SU-DHL-6 (cell line): ENCODE measurements around the gene MCHR1.

ENCODE experiments used
- H2AFZ ChIP-seq: fragments of 200-600 bp; sonication (generic); 2 replicates; pipeline ENCODE4 v1.6.1; 2014; ENCODE audit warnings: low read depth, mild to moderate bottlenecking, moderate library complexity, mixed read lengths, antibody characterized with exemption, low read length; ENCODE audit not compliant: severe bottlenecking
- H3F3A ChIP-seq: fragments of 200-600 bp; shearing (Covaris generic); 2 replicates; pipeline ENCODE4 v1.6.0; 2016; ENCODE audit warnings: antibody characterized with exemption, mild to moderate bottlenecking; ENCODE audit not compliant: insufficient read depth
- H3K27ac ChIP-seq: fragments of 200-600 bp; sonication (generic); 2 replicates; pipeline ENCODE4 v1.5.1; 2016; ENCODE audit warnings: low read depth, mild to moderate bottlenecking, low read length, moderate library complexity, mixed read lengths
- H3K27me3 ChIP-seq: fragments of 200-600 bp; sonication (generic), shearing (Covaris generic); 2 replicates; pipeline ENCODE4 v1.6.0; 2014; ENCODE audit warnings: mild to moderate bottlenecking, low read length
- H3K36me3 ChIP-seq: fragments of 200-600 bp; sonication (generic); 2 replicates; pipeline ENCODE4 v1.6.1; 2014; ENCODE audit warnings: mild to moderate bottlenecking, low read length, mixed read lengths
- H3K4me2 ChIP-seq: fragments of 300-600, 200-600 bp; shearing (Covaris generic), sonication (generic); 2 replicates; pipeline ENCODE4 v1.6.0; 2014; ENCODE audit warnings: low read length, low read depth, mild to moderate bottlenecking; ENCODE audit not compliant: poor library complexity, severe bottlenecking
- H3K4me3 ChIP-seq: fragments of 200-600 bp; sonication (generic); 2 replicates; pipeline ENCODE4 v1.5.1; 2014; ENCODE audit warnings: antibody characterized with exemption, low read length, mild to moderate bottlenecking, mixed read lengths; ENCODE audit not compliant: insufficient read depth, poor library complexity, severe bottlenecking
- H3K79me2 ChIP-seq: fragments of 200-600 bp; sonication (generic); 2 replicates; pipeline ENCODE4 v1.6.1; 2014; ENCODE audit warnings: mild to moderate bottlenecking, low read length, moderate library complexity; ENCODE audit not compliant: insufficient read depth
- H3K9ac ChIP-seq: fragments of 200-600 bp; sonication (generic); 2 replicates; pipeline ENCODE4 v1.7.0; 2014; ENCODE audit warnings: mild to moderate bottlenecking, low read length
- H3K9me2 ChIP-seq: fragments of 200-600 bp; sonication (generic); replicated peaks from 2 replicates; pipeline ENCODE4 v1.6.1; 2014; ENCODE audit warnings: low read length; ENCODE audit not compliant: insufficient read depth
- H3K9me3 ChIP-seq: fragments of 200-600 bp; sonication (generic); 2 replicates; pipeline ENCODE4 v1.6.1; 2014; ENCODE audit warnings: low read length, mixed read lengths; ENCODE audit not compliant: insufficient read depth
- H4K20me1 ChIP-seq: fragments of 200-600 bp; sonication (generic); 2 replicates; pipeline ENCODE4 v1.6.1; 2014; ENCODE audit warnings: low read depth, mild to moderate bottlenecking, antibody characterized with exemption, low read length, moderate library complexity, mixed read lengths
- CTCF ChIP-seq: fragments of 200-600 bp; sonication (generic); IDR thresholded peaks from one replicate; pipeline ENCODE4 v1.5.1; 2017; ENCODE audit warnings: antibody characterized with exemption, mild to moderate bottlenecking, low read length, moderate library complexity; ENCODE audit not compliant: insufficient read depth, poor library complexity, severe bottlenecking
- EZH2phosphoT487 ChIP-seq: fragments of 200-600 bp; sonication (generic), shearing (Covaris generic); conservative IDR thresholded peaks from 2 replicates; pipeline ENCODE4 v1.6.1; 2018; ENCODE audit warnings: mild to moderate bottlenecking, antibody characterized with exemption, low read length, moderate library complexity, mixed read lengths

MCHR1 gene

GRCh38 chr22:40727070-40727963, 48.0 kb downstream of the MCHR1 start:
- TF ChIP-seq EZH2phosphoT487: no peak
- TF ChIP-seq CTCF: no peak
- Histone ChIP-seq H3K4me2 (no peak overlapping the region), H4K20me1 (no peaks in the 10 kb centered on the region), H3K9ac (no peak overlapping the region), H3K9me3 (no peaks in the 10 kb centered on the region), H3K27me3 (no peaks in the 10 kb centered on the region), H3F3A (no peaks in the 10 kb centered on the region), H2AFZ (no peak overlapping the region), H3K4me3 (no peak overlapping the region), H3K9me2 (no peaks in the 10 kb centered on the region), H3K36me3 (no peaks in the 10 kb centered on the region), H3K79me2 (no peaks in the 10 kb centered on the region), H3K27ac (no peak overlapping the region)

GRCh38 chr22:40727964-40728615, 48.8 kb downstream of the MCHR1 start:
- H3K4me3 ChIP-seq: no peak overlapping the region
- no peaks in the 10 kb centered on the region for H3K9me3 ChIP-seq
- no peaks in the 10 kb centered on the region for H3K27me3 ChIP-seq
- no peak overlapping the region for H3K27ac ChIP-seq
- H4K20me1 ChIP-seq: no peaks in the 10 kb centered on the region
- no peak overlapping the region for H2AFZ ChIP-seq
- no peak for TF ChIP-seq CTCF
- no peak for TF ChIP-seq EZH2phosphoT487
- no peaks in the 10 kb centered on the region for H3F3A ChIP-seq
- H3K9me2 ChIP-seq: no peaks in the 10 kb centered on the region
- no peak overlapping the region for H3K9ac ChIP-seq
- H3K4me2 ChIP-seq: no peak overlapping the region
- no peaks in the 10 kb centered on the region for H3K79me2 ChIP-seq
- no peaks in the 10 kb centered on the region for H3K36me3 ChIP-seq

GRCh38 chr22:40728731-40729189, 49.5 kb downstream of the MCHR1 start:
- no peaks in the 10 kb centered on the region for H3F3A ChIP-seq
- H3K9me3 ChIP-seq: no peaks in the 10 kb centered on the region
- no peaks in the 10 kb centered on the region for H4K20me1 ChIP-seq
- no peaks in the 10 kb centered on the region for H3K27me3 ChIP-seq
- no peak overlapping the region for H3K9ac ChIP-seq
- H2AFZ ChIP-seq: no peak overlapping the region
- no peaks in the 10 kb centered on the region for H3K9me2 ChIP-seq
- no peak overlapping the region for H3K27ac ChIP-seq
- H3K79me2 ChIP-seq: no peaks in the 10 kb centered on the region
- H3K36me3 ChIP-seq: no peaks in the 10 kb centered on the region
- no peak overlapping the region for H3K4me3 ChIP-seq
- no peak for TF ChIP-seq EZH2phosphoT487
- TF ChIP-seq CTCF: no peak
- no peak overlapping the region for H3K4me2 ChIP-seq
